KG1 (cell line): ENCODE measurements around the gene GPR3.
"Not testable (repeated sequence)": the region's sequence is repeated elsewhere in the genome, so short reads cannot be mapped to it uniquely, and the experiment has no call there.

ENCODE experiments used
- DNase-seq: peaks from one replicate; lab custom pipeline; 2025; lab: John Stamatoyannopoulos, UW

The GPR3 gene

DNA sequence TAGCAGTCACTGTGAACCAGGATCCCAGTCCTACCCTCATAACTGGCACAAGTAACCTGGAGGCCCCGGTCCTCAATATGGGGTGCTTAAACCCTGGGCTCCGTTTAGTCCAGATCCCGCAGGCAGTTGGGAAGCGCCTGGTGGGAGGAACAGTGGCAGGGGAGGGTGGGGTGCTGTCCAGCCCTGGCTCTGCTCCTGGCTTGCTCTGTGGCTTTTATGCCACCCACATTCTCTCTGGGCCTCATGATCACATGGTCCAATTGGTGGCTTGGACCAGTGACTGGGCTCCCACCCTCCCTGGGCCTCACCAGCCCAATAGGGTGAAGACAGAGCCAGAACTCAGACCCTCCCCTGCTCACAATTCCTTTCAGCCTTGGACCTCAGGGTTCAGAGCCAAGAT is 12.2 kb upstream of the GPR3 start:
- DNase-seq, result no peak

GRCh38 chr1:27380766-27381733 is 11.4 kb upstream of the GPR3 start:
- DNase-seq, result no peak

DNA sequence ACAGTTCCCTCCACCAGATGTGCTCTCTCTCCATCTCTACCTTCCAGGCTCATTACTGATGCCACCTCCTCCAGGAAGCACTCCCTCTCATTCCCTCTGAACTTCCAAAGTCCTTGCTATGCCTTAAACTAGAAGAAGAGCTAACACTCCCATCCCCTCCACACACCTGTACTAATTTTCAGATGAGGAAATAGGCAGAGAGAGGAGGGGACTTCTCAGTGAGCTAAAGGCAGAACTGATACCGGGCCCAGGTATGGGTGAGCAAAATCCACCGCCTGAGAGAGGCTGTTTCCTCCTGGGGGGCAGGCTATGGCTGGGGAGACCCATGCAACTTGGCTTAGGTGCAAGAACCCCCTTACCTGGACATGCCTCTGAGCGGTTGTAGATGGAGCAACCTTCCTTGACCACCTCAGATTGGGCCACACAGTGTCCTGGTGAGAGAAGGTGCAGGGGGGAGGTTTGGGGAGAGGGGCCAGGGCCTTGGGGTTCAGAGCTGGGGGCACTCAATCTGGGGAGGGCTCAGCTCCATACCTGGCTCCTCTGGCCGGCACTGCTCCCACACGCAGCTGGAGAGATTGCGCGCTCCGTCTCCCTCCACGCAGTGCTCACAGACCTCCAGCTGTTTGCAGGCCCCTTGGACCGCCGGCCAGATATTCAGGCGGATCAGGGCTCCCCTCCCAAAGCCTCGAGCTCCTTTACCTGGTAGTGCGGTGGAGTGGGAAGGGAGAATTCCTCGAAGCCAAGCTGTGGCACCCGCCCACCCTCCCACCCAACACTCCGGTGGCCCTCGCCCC is 10.3 kb upstream of the GPR3 start:
- DNase-seq, result no peak

GRCh38 chr1:27383039-27383605 is 9.3 kb upstream of the GPR3 start, which contains the start of gene CD164L2:
TSS of gene CD164L2 (minus strand) at chr1:27383333. CDS start at chr1:27383239, 94 bp downstream.
- no peak for DNase-seq

DNA sequence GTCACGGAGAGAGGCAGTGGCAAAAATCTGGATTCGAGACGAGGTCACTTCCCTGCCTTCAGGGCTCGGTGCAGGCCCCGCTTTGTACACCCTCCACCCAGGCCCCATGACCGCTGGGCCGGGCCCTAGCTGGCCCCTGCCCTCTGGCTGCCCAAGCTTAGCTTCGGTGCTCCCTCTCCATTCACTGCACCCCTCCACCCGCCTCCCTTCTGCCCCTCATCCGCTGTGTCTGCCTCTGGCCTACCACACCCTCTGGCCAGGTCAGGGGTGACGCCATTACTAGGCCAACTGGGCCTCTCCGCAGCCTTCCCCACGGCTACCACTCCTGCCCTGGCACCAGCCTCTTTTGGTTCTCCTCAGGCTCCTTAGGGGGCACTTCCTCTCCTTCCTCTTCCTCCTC is 8.8 kb upstream of the GPR3 start:
- no peak for DNase-seq

GRCh38 chr1:27384797-27385196 is 7.6 kb upstream of the GPR3 start:
- DNase-seq, result not testable (repeated sequence)

GRCh38 chr1:27388337-27389005 is 4.0 kb upstream of the GPR3 start:
- peak; percentile 64 for DNase-seq

GRCh38 chr1:27391511-27392095 is 819 bp upstream of the GPR3 start:
- no peak for DNase-seq

DNA sequence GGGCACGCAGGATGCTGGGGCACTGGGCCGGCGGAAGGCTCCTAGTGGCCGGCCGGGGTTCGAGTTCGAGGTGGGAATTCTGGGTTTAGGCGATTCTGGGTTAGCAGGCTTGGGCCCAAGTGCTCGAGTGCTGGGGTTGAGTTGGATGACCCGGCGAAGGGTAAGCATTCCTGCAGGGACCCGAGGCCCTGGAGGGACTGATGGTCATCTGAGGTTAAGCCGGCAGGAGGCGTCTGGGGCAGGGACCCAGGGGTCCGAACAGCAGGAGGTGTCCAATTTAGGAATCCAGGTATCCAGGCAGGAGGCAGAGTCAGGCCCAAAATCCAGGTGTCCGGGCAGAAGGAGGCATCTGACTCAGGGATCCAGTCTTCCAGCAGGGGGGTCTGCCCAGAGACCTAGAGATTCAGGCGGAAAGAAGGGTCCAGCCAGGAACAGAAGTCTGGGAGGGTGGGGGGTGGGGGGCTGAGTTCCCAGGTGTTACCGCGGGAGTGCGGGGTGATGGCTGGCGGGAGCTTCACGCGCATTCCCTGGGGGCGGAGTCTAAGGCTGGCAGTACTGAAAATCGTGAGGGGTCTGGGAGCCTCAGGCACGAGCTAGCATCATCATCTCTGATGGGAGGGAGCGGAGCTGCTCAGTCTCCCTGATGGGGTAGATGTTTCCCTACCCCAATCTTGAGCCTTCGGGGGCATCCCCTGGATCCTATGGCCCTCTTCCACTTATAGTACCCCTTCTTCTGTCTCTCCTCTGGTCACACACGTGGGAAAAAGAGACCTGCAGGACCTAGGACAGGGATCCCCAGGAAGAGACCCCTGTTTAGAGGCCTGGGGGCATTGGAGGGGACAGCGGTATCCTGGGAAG is 585 bp downstream of the GPR3 start:
- DNase-seq, result no peak

DNA sequence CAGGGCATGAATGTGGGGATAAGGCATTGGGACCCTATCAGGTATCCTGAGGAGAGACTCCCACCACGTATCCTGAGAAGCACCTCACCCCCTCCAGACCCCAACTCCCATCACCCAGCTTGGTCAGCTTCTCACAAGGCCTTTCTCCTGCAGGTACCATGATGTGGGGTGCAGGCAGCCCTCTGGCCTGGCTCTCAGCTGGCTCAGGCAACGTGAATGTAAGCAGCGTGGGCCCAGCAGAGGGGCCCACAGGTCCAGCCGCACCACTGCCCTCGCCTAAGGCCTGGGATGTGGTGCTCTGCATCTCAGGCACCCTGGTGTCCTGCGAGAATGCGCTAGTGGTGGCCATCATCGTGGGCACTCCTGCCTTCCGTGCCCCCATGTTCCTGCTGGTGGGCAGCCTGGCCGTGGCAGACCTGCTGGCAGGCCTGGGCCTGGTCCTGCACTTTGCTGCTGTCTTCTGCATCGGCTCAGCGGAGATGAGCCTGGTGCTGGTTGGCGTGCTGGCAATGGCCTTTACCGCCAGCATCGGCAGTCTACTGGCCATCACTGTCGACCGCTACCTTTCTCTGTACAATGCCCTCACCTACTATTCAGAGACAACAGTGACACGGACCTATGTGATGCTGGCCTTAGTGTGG is 1.3 kb downstream of the GPR3 start:
- no peak for DNase-seq

GRCh38 chr1:27394282-27394658 is 1.8 kb downstream of the GPR3 start:
- DNase-seq, result no peak

DNA sequence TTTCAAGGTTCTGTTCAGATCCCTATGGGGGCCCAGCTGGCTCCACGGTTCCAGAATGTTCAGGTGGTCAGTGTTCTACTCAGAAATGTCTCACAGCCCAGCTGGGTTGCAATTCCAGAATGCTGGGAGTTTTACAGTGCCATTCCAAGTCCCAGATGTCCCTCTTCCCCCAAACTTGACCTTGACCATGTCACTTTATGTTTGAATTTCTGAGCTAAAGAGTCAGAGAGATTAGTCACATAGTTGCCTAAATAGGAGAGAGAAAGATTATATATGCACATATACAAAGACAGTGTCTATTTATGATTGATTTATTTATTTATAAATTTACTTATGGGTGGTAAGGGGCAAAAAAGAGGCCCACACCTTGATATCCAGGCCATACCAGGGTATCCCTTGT is 2.5 kb downstream of the GPR3 start:
- no peak for DNase-seq

DNA sequence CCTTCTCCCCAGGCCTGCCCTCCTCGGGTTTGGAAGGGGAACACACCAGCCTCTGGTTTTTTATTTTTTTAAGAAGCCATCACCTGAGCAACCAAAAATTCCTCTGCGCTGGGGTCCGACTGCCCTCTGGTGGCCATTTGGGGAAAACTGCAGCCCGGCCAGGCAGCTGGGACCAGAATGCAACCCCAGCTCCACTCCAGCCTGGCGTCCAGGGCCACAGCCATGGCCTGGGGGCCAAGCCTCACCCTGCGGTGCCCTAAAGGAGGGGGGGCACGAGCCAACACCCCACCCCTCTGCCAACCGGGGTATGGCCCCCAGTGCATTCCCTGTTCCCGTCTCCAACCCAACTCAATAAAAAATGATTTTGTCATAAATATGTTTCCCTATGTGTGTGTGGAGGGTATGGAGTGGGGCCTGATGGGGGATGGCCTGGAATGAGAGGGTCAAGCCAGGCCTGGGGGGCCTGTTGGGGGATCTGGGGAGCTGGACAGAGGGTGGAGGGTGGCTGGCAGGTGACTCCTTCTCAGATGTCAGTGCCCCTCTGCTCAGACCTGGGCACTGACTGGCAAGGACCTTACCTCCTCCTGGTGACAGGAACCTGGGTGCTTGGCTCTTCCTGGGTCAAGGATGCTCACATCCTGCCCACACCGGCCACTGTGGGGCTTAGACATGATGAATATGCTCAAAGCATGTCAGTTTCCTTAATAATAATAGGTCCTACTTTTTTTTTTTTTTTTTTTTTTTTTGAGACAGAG is 3.2 kb downstream of the GPR3 start:
- DNase-seq, result peak; percentile 64

GRCh38 chr1:27397110-27397509 is 4.7 kb downstream of the GPR3 start:
- DNase-seq, result no peak

GRCh38 chr1:27397749-27398148 is 5.3 kb downstream of the GPR3 start:
- DNase-seq, result no peak

DNA sequence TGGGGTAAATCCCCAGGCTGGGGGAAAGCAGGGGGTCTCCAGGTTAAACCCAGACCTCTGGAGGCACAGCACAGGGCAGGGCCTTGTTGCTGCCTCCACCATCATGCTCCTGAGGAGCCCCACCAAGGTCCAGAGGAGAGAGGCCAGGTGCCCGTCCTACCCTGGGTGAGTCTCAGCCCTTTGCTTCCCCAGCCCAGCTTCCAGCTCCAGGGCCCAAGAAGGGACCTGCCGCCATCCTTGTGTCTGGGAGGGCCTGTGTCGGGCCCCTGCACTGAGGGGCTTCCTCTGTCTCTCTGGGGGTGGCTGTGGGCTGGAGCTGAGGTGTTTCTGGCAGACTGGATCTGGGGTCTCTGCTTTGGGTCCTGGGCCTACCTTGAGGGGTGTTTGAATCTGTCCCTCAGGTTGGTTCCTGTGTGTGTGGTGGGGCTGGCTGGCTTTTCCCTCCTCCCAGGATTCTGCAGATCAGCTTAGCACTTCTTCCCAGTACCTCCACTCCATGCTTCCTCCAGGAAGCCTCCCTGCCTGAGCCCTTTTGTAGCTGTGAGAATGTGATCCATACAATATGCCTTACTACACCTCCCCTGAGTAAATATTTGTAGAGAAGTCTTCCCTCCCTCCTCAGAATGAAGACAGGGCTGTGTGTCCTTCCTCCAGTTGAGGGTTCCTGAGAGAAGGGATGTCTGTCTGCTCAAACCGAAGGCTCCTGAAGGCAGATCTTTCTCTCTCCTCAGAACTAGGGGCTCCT is 6.2 kb downstream of the GPR3 start:
- DNase-seq, result no peak

- DNase-seq, result no peak
Measured at GRCh38 chr1:27399251-27400025, 7.0 kb downstream of the GPR3 start.
